B cell (primary cell): ENCODE data around the gene HYLS1.

Experiments
- EZH2 ChIP-seq: IDR thresholded peaks from 2 replicates; pipeline ENCODE4 v1.6.1; 2012; ENCODE audit warnings: borderline replicate concordance, low read depth, mild to moderate bottlenecking, moderate library complexity, low read length; ENCODE audit not compliant: insufficient read depth, poor library complexity, severe bottlenecking
- TF ChIP-seq, protein P1 (sequence below): fragments of 200-600 bp; IDR thresholded peaks from one replicate; pipeline ENCODE4 v1.8.0; 2022; ENCODE audit warnings: antibody characterized with exemption, mild to moderate bottlenecking

- TF ChIP-seq, protein P1, sequence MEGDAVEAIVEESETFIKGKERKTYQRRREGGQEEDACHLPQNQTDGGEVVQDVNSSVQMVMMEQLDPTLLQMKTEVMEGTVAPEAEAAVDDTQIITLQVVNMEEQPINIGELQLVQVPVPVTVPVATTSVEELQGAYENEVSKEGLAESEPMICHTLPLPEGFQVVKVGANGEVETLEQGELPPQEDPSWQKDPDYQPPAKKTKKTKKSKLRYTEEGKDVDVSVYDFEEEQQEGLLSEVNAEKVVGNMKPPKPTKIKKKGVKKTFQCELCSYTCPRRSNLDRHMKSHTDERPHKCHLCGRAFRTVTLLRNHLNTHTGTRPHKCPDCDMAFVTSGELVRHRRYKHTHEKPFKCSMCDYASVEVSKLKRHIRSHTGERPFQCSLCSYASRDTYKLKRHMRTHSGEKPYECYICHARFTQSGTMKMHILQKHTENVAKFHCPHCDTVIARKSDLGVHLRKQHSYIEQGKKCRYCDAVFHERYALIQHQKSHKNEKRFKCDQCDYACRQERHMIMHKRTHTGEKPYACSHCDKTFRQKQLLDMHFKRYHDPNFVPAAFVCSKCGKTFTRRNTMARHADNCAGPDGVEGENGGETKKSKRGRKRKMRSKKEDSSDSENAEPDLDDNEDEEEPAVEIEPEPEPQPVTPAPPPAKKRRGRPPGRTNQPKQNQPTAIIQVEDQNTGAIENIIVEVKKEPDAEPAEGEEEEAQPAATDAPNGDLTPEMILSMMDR, result no peak
- TF ChIP-seq EZH2, result no peak
Observed at GRCh38 chr11:125933030-125933813, 45.8 kb downstream of the HYLS1 start.
